Pancreas (tissue), 10 donors: ENCODE data around the gene DNASE1L1. TPM values are rescaled to one million over a fixed set of nuclear protein-coding genes. Genes with fewer than 3 reads are reported as not detected.
"Not testable (repeated sequence)": the region's sequence is repeated elsewhere in the genome, so short reads cannot be mapped to it uniquely, and the experiment has no call there.

ENCODE experiments used
- ATAC-seq, 4 donors: fragments of 200-7000 bp; cut with Tn5 transposase; one replicate each; pipeline versions ENCODE4 v1.8.0 to v1.9.1; 2020; ENCODE audit warnings: mild to moderate bottlenecking in 4 of 4, moderate library complexity in 4 of 4
- DNase-seq, 6 donors: peaks; one replicate each; pipeline ENCODE4 v3.0.0-alpha.2; 2020
- FAIRE-seq: peaks from 2 replicates; lab custom pipeline; 2012; peaks lifted over from hg19 to GRCh38; lab: Jason Lieb, UNC
- H3K27ac ChIP-seq, 4 donors: fragments of 200-600 bp; sonication (generic); 1 replicate in 3 of 4; 2 replicates in 1 of 4; pipeline versions ENCODE4 v1.5.0 to v1.8.0; 2020
- H3K27me3 ChIP-seq, 4 donors: fragments of 200-600 bp; one replicate each; pipeline ENCODE4 v1.8.0; 2021
- H3K36me3 ChIP-seq, 3 donors: fragments of 200-600 bp; sonication (generic) in 1 of 3; one replicate each; pipeline versions ENCODE4 v1.5.0 to v1.8.0; 2020 to 2021
- H3K4me1 ChIP-seq, 3 donors: fragments of 200-600 bp; one replicate each; pipeline ENCODE4 v1.8.0; 2021
- H3K4me3 ChIP-seq, 4 donors: fragments of 200-600 bp; sonication (generic) in 2 of 4; one replicate each; pipeline versions ENCODE4 v1.5.0 to v1.8.0; 2020 to 2021
- H3K9me3 ChIP-seq, 4 donors: fragments of 200-600 bp; one replicate each; pipeline ENCODE4 v1.8.0; 2021
- WGBS, 2 donors: extraction: QIAGEN DNeasy Blood & Tissue Kit; methylation state at CpG; one replicate each; pipeline ENCODE4 v1.1.7; 2013; 5-methylcytosine and 5-hydroxymethylcytosine counted together
- intact Hi-C, 3 donors: fragments of 100-400 bp; cut with DNase I; formaldehyde crosslinking; loops; one replicate each; pipeline versions ENCODE4 v1.11.1 to v1.14.2; 2022
- polyA plus RNA-seq, 2 donors: library from polyadenylated mRNA; stranded (reverse); fragments of 200-250 nt; gene quantifications; one replicate each; pipeline ENCODE4 v1.2.3, GENCODE V29; 2013
- total RNA-seq, 6 donors: library from RNA; stranded (reverse); fragmentation: NEBNext Ultra II Directional in 4 of 6; extraction: Animal tissue kit (Norgen Biotek cat#: 25700) in 4 of 6; gene quantifications; one replicate each; pipeline versions ENCODE4 v1.2.1 to v1.2.4, GENCODE V29; 2021 to 2023
- TF ChIP-seq, protein P1 (sequence below), 4 donors: fragments of 200-600 bp; sonication (generic) in 3 of 4; IDR thresholded peaks; one replicate each; pipeline versions ENCODE4 v1.5.0 to v1.8.0; 2021; ENCODE audit warnings: antibody characterized with exemption in 4 of 4
- donor health status: healthy with polysubstance abuse.
- donor health status: DM: no; HTN: no; CAD: no; lungs with moderate emphysema.
- donor health status: DM: no; HTN: no; CAD: no.
- donor health status: control.
- donor health status: control.
- donor health status: Bipolar disorder and iron deficiency.
- donor health status: DM: yes; HTN: yes; CAD: no.
- donor health status: DM: no; HTN: no; CAD: no.
- donor health status: DM: no; HTN: no; CAD: no.
- donor health status: DM: yes; HTN: yes; CAD: no.

Gene DNASE1L1
- total and polyA plus RNA-seq, 8 donors: 5.1 to 16.5 (median 9.4) TPM

DNA sequence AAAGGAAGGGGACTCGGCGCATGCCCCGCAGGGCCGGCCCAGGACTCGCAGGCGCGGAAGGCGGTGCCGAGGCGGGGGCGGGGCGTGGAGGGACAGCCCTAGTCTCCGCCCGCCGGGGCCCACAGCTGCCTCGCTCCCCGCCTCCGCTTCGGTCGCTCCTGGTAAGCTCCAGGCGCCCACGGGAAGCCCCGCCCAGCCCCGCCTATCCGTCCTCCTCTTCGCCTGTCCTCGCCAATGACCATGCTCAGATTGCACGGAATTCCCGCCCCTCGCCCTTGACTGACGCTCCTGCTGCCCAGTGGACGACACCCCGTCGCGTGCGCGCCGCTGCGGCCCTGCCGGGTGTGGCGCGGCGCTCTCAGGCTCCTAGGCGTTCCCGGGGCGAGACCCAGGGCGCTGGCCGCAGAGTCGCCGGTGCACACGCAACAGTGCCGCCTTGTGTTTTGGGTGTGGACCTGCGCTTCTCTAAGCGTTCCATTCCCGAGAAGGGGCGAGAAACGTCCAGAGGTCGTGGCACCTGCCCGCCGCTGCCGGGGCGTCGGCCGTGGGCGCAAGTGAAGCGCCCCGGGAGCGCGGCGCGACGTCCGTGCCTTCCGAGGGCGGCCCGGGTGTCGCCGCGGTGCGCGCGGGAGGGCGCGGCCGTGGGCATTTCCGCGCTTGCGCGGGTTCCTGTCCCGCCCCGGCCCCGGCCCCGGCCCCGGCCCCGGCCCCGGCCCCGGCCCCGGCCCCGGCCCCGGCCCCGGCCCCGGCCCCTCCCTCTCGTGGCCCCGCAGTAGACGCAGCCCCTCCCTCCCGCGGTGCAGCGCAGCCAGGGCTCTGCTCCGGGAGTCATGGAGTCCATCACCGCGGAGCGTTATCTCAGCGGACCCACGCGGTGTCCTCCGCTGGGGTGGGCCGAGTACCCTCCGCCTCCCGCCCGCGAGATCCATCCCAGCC, 19.0 kb downstream of the DNASE1L1 start:
- H3K4me3 ChIP-seq, H3K9me3 ChIP-seq, H3K36me3 ChIP-seq, H3K4me1 ChIP-seq, H3K27me3 ChIP-seq, DNase-seq, intact Hi-C loops, FAIRE-seq: not testable (repeated sequence)
- peak; percentile 86 to 90 (median 90) for ATAC-seq
- 0 to 28% methylated on average over 14 to 23 of the region's 121 CpGs for WGBS, 2 donors
- H3K27ac ChIP-seq: peak overlapping the region in 1 of 4 donors; percentile 74

DNA sequence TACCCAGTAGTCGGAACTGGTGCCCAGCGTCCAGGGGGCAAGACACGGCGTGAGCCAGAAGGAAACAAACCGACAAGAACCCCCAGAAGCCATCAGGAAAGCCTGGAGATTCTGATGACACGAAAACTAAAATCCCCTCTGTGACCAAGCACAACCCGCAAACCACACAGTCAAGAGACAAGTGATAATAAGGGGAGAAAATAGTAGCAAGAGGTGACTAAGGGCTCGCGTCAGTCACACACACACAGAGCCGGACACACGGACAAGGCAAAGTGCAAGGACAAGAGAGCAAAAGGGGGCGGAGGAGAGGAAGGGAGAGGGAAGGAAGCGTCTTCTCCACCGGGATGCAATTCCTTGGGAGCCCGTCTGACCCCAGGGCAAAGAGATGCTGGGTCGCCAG, 20.4 kb downstream of the DNASE1L1 start:
- no CpG with 5 or more reads among the region's 16 CpGs for WGBS, 2 donors
- H3K27me3 ChIP-seq, H3K4me3 ChIP-seq, DNase-seq, FAIRE-seq, intact Hi-C loops, H3K36me3 ChIP-seq, H3K9me3 ChIP-seq, H3K27ac ChIP-seq, H3K4me1 ChIP-seq: not testable (repeated sequence)
- ATAC-seq: peak in 2 of 4 donors; percentile 1 to 3

DNA sequence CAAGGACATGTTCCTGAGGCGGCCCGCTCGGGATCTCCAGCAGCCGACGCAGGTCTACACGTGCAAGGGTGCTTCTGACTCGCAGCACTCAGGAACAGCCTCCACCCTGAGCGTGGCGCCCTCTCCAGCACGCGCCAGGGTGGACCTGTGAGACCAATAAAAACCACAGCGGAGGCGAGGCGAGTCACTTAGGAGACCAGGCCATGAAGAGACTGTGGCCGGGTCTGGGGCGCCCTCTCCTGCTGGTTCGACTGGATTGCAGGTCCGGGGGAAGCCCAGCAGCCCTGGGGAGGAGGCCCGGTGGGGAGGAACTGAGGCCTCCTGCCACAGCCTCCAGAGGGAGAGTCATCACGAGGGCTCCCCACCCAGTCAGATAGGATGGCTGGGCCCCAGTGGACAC, 21.0 kb downstream of the DNASE1L1 start:
- FAIRE-seq: not testable (repeated sequence)
- WGBS, 2 donors: no CpG with 5 or more reads among the region's 20 CpGs

DNA sequence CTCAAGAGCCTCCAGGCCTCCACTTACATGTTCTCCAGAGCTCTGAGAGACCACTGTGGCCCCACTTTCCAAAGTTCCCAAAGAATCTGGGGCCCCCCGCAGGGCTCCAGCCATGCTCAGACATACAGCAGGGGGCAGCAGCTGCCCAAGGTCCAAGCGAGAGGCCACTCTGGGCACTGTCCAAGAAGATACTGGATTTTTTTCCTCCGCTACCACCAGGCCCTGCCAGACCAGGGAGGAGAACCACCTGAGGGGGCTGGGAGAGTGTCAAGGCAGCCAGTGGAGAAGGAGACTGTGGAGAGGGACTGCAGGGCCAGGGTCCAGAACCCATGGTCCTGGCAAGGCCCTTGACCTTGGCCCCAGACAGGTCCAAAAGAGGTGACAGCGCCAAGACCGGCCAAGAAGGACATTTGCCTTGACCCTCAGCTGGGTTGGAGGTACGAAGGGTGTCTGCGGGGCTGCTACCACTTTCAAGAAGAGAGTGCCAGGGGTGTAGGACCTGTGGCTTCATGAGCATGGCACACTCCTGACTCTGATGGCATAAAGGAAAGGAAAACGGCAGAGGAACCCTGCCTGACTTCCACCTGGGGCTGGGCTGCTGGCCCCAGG, 24.7 kb downstream of the DNASE1L1 start:
- Histone ChIP-seq H3K9me3 (no peaks in the 10 kb centered on the region), H3K27me3 (no peaks in the 10 kb centered on the region), H3K4me3 (no peak overlapping the region), H3K4me1 (no peaks in the 10 kb centered on the region), H3K36me3 (no peaks in the 10 kb centered on the region), H3K27ac (no peak overlapping the region)
- no peak for FAIRE-seq
- intact Hi-C loops: no loop called here
- DNase-seq: peak in 1 of 6 donors; percentile 45
- TF ChIP-seq, protein P1, sequence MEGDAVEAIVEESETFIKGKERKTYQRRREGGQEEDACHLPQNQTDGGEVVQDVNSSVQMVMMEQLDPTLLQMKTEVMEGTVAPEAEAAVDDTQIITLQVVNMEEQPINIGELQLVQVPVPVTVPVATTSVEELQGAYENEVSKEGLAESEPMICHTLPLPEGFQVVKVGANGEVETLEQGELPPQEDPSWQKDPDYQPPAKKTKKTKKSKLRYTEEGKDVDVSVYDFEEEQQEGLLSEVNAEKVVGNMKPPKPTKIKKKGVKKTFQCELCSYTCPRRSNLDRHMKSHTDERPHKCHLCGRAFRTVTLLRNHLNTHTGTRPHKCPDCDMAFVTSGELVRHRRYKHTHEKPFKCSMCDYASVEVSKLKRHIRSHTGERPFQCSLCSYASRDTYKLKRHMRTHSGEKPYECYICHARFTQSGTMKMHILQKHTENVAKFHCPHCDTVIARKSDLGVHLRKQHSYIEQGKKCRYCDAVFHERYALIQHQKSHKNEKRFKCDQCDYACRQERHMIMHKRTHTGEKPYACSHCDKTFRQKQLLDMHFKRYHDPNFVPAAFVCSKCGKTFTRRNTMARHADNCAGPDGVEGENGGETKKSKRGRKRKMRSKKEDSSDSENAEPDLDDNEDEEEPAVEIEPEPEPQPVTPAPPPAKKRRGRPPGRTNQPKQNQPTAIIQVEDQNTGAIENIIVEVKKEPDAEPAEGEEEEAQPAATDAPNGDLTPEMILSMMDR (IDR thresholded peaks at IDR 0.05): no peak
- WGBS, 2 donors: 18 to 51% methylated on average over 8 of the region's 8 CpGs
- ATAC-seq: peak in 1 of 4 donors; percentile 26

More for the DNA sequence above, 21.0 kb downstream of the DNASE1L1 start:
- H3K4me1 ChIP-seq, H3K36me3 ChIP-seq, H3K27ac ChIP-seq, H3K27me3 ChIP-seq, H3K9me3 ChIP-seq, intact Hi-C loops, H3K4me3 ChIP-seq, DNase-seq: not testable (repeated sequence)
- ATAC-seq: peak; percentile 23 to 51 (median 38)

DNA sequence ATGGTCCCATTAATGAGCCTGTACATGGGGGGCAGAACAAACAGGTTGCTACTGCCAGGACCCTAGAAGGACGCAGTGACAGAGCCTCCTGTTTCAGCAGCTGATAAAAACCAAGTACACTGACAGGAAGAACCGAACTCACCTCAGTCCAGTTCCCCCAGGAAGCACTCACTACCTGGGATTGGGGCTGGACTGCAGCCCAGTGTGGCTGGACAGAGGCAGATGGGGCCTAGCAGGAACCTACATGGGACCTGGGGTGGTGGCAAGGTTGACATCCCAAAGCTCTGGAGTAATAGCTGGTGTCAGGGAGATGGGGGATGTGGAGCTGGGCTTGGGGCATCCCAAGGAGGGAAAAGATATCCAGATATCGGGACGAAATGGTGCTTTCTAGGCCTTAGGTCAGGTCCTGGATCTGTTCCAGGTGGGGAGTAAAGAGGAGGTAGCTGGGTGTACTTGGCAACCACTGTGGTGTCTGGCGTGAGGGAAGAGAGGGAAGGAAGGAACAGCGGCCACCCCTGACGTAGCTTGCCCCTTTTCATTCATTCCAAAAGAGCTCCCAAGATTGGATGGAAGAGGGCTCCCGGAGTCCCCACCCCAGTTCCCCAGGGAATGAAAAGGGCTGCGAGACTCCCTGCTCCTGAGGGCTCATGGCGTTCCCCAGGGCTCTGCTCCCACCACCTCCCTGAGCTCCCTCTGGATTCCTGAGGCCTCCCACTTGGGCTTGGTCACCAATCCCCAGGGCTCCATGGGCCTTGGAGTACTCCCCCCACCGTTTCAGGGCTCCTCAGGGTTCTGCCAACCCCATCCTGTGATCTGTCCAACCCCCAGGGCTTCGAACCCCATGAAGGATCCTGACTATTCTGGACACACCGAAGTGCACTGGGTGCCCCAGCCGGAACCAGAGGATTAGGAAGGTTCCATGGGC, 25.4 kb downstream of the DNASE1L1 start:
- Histone ChIP-seq H3K27ac (no peak overlapping the region), H3K4me1 (no peaks in the 10 kb centered on the region), H3K9me3 (no peaks in the 10 kb centered on the region), H3K36me3 (no peaks in the 10 kb centered on the region), H3K4me3 (no peak overlapping the region), H3K27me3 (no peaks in the 10 kb centered on the region)
- FAIRE-seq (no peak), DNase-seq (peak in 1 of 6 donors; percentile 17), ATAC-seq (no peak)
- WGBS, 2 donors: 56 to 59% methylated on average over 13 to 14 of the region's 14 CpGs
- intact Hi-C loops: no loop called here
- TF ChIP-seq, protein P1 (IDR thresholded peaks at IDR 0.05): no peak
